GM18505 (cell line): ENCODE measurements around the gene FOLR3.

Source experiments
- ATAC-seq: cut with Tn5 transposase; IDR thresholded peaks from one replicate; pipeline ENCODE4 v1.9.1; 2021; ENCODE audit not compliant: unreplicated experiment
- POLR2A ChIP-seq: IDR thresholded peaks from 4 replicates; pipeline ENCODE4 v1.6.1; 2011; ENCODE audit warnings: borderline replicate concordance; ENCODE audit not compliant: insufficient read depth, insufficient read length; ENCODE audit errors: extremely low read depth

FOLR3 gene

DNA sequence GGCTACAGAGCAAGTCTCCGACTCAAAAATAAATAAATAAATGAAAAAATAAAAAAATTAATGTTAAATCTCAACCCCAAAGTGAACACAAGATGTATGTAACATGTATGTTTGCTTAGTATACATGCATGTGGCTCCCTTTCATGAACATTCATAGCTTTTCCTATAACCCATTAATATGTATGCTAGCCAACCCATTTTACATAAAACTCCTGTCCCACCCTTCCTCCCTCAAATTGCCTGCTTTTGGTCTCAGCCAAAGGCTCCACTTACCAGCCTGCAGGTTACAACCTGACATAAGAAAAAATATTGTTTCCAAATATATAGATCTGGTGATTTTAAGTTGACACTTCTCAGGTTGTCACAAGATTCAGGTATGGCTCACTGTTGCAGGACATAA, 52.7 kb downstream of the FOLR3 start:
- no peak for TF ChIP-seq POLR2A
- no peak for ATAC-seq
